Embryonic facial prominence (tissue), 1 donor: ENCODE data around the gene GAS6.
"Not testable (repeated sequence)": the region's sequence is repeated elsewhere in the genome, so short reads cannot be mapped to it uniquely, and the experiment has no call there.

ENCODE experiments used
- DNase-seq: peaks from one replicate; pipeline ENCODE4 v3.0.0-alpha.2; 2016; ENCODE audit errors: extremely low spot score

Gene GAS6

DNA sequence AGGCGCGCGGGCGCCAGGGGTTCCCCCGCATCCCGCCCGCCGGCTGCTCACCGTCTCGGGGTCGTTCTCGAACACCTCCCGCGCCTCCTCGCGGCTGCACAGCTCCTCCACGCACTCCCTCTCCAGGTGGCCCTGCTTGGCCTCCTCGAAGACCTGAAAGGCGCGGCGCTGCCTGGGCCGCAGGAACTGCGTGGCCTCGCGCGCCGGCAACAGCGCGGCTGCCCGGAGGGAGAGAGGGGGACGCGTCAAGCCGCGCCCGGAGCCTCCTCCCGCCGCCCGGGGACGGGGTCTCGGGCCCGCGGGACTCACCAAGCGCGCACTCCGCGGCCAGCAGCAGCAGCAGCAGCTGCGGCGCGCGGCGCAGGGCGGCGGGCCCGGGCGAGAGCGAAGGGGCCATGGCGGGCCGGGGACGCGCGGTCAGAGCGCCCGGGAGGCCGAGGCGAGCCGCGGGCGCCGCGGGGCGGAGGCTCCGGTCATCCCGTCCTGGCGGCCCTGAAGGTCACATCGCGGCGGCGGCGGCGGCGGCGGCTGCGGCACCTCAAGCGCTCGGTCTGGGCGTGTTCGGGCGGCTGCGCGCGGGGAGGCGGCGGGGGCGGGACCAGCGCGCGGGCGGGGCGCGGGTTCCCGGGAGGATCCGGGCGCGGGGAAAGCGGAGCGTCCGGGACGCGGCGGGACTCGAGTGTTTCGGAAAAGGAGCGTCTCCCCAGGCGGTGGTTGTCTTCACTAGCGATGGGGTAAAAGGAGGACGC, at the start of gene GAS6:
Gene GAS6 (minus strand): TSS at position 553 of the 749 bp plus-strand sequence. CDS start 156 bp downstream, at position 397.
- no peak for DNase-seq

DNA sequence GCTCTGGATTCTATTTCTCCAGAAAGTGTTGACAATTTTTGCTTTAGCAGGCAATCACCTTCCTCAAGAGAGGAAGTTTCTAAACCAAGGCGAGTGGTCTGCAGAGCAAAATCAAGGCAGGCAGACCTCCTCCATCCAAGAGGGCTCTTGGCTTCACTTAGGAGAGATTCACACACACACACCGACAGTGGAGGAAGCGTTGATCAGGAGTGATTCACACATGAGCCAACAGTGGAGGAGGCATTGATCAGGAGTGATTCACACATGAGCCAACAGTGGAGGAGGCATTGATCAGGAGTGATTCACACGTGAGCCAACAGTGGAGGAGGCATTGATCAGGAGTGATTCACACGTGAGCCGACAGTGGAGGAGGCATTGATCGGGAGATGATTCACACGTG, 49.5 kb upstream of the GAS6 start:
- not testable (repeated sequence) for DNase-seq

DNA sequence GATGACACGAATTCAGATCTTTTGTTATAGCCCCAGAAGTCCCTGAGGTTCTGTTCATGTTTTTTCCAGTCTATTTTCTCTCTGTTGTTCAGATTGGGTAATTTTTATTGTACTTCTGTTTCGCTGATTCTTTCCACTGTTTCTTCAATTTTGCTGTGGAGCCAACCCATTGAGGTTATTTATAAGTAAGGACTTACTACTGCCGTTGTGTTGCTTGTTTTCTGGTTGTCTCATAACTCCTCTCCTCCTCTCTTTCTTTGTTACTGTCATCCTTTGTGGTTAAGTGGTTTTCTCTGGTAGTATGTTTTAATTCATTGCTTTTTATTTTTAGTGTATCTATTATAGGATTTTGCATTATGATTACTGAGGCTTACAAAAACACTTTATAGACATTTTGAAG, 48.7 kb upstream of the GAS6 start:
- DNase-seq, result no peak

DNA sequence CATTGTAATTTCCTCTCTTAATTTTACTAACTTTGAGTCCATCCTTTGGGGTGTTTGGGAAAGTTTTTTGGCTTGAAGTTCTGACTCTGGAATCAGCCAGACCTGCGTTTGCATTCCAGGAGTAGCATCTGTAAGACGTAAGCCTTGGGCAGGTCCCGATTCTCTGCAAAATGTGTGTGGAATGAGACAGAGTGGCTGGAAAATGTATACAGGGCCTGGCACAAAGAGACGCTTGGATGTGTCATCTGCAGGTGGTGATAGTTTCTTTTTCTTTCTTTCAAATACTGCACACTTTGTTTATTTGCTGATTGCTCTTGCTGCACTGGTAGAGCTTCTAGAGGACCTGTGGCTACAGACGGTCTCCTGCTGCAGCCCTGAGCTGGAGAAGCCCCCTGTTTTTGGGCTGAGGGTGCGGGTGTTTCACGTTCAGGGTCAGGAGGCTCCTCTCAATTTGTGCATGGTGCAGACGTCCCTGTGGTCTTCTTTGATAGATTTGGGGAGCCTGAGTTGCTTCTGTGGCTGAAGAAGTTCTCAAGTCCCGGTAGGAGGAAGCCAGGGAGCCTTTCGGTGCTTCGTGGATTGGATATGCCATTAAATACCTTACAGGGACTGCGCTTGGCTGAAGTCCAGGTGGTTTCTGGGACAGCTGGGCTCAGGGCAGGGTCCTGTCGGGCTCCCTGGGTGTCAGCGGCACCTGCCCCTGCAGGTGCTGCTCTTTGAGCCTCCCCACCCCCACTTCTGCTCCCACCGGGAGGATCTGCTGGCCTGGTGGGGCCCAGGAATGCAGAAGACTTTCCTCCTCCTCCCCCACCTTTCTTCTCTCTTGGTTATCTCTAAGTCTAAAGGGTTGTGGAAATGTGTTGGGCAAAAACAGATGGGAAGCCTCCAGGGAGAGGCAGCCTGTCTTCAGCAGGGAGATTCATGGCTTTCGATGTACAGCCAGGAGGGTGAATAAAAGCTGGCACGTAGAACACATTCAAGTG, 44.0 kb upstream of the GAS6 start:
- no peak for DNase-seq

DNA sequence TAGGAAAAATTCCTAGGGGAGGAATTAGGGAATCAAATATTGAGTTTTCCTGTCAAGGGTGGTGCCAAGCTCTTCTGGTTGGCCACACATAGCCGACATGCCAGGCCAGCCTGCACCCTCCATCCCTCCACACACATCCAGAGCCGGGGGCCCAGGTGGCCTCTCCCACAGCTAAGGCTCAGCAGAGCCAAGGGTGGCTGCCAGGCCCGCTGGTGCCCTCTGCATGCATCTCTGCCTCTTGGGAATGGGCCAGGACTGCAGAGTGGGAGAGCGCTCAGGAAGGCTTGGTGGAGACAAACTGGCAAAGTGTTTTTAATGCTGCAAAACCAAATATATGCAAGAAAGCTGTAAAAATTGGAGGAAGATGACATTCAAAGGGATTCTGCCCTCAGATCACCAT, 42.7 kb upstream of the GAS6 start:
- no peak for DNase-seq

DNA sequence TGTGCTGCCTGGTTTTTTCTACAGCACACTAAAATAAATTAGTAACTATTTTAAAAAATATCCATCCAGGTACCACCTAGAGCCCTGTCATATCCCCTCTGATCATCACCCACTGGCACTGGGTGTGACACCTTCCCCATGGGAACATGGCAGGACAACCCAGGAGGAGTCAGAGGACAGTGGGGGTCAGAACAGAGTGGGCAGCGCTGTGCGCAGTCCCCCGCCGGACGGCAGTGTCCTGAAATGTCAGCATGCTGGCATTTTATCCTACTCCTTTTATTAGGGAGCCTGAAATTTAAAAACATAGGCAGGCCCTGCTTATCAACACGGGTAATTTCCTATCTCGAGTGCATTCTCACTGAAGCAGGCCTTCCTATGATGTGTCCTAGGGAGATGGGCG, 42.1 kb upstream of the GAS6 start:
- no peak for DNase-seq

DNA sequence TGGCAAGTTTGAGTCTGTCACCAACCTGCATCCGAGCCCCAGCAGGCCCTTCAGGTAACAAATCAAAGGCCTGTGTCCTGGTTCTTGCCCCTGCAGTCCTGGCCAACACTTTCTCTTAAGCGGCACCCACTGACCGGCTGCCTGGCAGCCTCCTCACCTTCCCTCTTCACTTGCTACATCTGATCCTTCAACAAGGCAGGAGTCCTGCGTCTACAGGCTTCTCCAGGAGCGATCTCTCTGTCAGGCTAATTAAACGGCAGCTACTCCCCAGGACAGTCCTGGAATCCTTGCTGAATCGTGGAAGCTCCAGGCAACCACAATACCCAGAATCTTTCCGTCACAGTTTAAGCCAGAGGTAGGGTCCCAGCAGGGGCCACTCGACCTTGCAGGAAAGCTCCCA, 41.1 kb upstream of the GAS6 start:
- DNase-seq, result no peak

DNA sequence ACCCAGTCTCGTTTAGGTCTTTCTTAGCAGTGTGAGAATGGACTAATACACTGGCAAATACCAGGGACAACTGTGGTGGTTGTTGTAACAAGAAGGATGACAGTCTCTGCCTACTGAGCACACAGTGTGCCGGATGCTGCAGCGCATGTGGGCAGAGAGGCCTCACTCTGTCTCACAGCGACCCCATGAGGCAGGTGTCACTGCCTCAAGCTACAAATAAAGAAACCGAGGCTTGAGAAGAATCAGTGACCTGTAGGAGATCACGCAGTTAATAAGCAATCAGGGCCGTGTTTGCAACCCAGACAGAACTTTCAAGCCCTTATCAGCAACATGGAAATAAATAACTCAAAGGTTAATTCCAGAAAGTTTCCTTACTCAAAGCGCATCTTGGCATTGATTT, 40.5 kb upstream of the GAS6 start:
- DNase-seq, result no peak

DNA sequence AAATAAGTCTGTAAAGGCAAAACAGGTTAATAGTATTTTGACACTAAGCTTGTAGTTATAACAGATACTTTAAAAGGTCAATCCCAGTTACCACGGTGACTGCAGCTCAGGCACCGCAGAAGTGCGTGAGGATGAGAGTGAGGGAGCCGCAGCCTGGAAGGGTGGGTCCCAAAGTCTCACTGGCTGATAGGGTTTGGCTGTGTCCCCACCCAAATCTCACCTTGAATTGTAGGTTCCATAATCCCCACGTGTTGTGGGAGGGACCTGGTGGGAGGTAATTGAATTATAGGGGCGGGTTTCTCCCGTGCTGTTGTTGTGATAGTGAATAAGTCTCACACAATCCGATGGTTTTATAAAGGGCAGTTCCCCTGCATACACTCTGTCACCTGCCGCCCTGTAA, 40.0 kb upstream of the GAS6 start:
- no peak for DNase-seq

DNA sequence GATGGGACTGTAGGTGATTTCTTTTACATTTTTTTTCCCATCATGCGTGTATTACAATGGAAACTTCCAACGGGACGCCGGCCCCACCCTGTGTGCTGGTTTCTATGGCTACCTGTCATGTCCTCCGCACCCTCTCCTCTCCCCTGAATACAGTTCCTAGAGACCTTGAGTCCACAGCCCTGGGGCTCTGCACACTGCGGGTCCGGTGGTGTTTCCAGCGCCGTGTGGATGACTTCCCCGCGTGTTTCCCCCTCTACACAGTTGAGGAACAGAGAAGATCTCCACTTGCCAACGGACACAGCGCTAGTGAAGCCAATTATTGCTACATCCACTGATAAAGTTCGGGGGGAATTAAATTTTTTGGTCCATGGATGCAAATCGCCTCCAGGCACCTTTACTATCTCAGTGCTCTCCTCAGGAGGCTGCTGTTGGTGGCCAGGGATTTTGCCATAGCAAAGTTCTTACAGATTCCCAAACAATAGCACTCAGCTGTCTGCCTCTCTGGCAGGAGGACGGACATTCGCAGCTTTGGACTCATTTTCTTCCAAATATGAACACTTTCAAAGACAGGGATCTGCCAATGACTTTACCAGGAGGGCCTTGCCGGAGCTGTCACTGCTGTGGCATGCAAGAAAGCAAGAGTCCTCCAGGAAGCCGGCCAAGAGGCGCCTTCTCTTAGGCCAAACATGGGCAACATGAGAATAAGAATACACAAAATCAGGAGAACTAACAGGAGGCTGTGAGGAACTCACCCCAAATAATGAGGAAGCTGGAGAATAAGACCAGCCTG, 39.3 kb upstream of the GAS6 start:
- no peak for DNase-seq

DNA sequence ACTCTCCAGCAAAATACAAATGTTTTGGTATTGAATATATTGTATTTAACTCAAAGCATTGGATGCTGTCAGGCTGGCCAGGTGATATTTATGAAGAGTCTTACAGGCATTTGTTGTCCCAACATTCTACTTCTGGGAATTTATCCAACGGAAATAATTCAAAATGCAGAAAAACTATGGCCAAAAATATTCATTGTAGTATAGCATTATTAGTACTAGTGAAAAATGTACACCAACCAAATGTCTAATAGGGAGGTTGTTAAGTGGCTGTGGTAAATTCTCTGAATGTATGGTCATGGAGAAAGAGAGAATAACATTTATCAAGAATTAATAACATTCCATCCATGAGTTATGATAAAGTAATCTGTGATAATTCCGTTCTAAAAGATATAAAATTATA, 38.6 kb upstream of the GAS6 start:
- DNase-seq, result no peak

DNA sequence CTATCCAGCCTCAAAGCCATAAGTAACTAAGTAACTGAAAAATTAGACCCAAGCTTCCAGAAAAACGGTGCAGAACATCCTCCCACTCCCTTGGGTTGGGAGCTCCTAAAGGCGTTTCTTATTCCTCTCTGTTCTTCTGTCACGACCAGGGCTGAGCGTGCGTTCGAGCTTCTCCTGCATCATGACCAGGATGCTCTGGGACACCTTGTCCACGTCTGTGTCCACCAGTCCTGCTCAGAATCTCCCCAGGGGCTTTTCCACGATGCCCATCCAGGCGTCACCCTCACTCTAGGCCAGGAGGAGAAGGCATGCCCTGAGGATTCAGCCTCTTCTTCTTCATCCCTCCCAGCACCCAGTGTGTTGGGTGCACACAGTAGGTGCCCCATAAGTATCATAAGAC, 37.8 kb upstream of the GAS6 start:
- no peak for DNase-seq

DNA sequence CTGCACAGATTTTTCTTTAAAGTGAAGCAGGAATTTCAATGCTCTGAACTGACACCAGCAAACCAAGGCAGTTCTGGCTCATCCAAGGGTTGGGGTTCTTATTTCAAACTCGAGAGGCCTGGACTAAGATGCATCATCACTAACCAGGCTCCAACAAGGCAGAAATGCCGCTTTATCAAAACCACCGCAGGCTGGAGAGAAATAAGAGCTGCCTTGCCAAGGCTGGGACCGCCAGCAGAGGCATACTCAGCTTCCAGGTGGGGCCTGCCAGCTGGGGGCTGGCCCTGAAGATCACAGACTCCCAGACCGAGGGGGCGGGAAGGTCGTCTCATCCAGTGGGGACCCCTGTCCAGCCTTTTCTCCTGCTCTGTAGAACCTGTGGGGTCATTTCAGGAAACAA, 37.4 kb upstream of the GAS6 start:
- DNase-seq, result no peak

DNA sequence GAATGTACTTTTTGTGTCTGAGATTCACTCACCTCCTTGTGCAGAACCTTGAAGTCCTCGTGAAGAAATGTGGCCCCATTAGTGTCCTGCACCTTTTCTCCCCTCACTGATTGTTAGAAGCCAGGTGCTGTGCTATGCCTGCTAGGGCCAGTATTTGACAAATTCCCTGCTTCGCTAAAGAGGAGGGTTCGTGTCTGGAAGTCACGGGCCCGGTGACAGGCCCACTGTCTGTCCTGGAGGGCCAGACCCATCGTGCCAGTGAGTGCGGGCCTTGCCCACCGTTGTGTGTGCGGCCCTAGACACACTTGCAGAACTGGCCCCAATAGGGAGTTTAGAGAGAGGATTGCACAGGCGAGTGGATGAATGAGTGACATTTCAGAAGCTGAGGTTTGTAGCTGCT, 36.8 kb upstream of the GAS6 start:
- DNase-seq, result no peak

DNA sequence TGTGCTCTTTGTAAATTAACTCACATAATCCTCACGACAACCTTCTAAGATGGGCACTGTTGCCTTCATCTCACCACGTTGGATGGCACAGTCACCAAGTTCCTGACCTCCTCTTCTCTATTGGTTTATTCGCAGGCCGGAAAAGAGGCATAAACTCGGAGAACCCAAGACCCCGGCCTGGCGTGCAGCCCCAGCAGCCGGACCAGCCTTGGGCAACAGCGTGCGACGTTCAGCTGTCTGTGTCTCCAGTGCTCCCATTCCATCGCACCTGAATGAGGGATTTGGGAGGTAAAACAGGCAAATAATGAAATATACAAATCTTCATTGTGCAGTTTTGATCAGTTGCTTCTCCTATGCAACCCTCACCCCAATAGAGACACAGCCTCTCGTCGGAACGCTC, 34.5 kb upstream of the GAS6 start:
- DNase-seq, result no peak

DNA sequence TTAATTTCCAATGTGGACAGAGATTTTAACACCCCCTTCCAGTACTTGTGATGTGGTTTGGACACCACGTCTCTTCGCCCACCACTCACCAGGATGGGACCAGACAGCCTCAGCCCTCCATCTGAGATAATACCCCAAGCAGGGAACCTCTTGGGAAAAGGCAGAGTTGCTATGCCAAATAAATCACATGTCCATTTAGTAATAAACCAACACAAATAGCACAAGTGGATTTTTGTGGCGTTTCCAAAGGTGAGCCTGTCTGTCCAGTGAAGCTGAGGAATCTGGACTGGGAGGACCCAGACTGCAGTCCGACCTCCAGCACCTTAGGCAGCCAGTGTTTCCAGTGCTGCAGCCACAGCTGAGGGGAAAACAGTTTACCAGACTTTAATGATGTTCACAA, 34.1 kb upstream of the GAS6 start:
- no peak for DNase-seq

DNA sequence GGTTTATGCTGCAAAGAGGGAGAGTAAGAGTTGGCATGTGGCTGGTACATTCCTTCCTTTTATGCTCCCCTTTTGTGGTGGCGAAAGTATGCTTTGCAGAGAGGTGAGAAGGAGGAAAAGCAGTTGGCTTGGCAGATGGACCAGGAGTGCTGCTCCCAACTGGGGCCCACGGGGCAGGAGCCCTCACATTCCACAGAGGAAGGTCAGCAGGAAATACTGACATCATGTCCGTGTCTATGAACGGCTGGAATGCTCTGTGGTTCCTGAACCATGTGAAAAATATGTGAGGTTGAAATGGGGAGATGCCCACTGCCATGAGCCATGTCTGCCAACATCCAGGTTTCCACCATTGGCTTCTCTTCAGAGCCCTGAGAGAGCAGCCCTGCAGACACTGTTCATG, 33.3 kb upstream of the GAS6 start:
- no peak for DNase-seq

DNA sequence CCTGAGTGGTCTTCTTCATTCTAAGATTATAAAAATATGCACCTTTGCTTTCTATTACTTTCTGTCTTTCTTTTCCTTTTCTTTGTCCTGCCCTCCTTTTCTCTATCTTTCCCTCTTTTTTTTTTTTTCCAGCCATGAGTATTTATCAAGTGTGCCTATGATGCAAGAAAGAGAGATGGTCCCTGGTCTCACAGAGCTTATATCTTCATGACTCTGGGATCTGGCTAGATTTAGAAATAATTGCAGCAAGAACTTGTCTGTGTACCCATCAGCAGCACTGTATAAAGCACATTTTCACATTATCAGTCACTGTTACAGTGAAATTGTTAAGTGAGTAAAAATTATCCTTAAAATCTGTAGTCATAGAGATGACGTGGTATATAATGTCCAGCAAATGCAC, 31.6 kb upstream of the GAS6 start:
- DNase-seq, result no peak

DNA sequence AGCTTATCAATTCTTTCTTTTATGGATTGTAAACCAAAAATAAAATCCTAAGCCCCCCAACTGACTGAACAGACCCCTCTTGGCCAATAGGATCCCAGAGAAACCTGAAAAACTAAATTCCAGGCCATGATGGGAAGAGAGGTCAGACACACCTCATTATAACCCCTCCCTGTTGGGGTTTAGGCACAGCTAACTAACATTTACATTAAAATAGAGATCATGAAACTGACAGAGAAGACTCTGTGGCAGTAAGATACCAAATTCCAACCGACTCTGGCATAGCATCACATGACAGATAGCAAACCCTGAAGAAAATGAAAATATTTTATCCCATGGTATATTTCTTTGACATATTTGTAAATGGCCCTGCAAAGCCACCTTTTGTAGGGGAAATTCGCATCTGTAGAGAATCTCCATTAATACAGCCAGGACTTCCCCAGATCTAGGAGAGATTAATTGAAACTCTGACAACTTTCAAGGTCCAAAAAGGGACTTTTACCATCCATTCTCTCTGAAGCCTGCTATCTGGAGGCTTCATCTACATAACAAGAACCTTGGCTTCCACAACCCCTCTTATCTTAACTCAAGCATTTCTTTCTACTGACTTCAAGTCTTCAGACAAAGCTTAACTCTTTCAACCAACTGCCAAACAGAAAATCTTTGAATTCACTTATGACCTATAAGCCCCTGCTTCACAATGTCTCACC, 27.1 kb upstream of the GAS6 start:
- no peak for DNase-seq

DNA sequence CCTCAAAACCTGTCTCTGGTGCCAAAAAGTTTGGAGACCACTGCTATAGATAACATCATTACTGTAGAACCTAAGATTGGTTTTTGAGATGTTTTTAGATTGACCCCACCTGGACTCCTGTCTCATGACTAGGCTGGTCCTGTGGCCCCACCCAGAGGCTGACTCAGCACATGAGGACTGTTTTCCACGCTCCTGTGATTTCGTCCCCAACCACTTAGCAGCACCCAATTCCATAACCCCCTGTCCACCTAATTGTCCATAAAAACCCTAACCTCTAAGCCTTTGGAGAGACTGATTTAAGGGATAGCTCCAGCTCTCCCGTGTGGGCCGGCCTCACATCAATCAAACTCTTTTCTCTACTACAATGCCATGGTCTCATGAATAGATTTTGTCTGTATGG, 25.6 kb upstream of the GAS6 start:
- DNase-seq, result no peak

DNA sequence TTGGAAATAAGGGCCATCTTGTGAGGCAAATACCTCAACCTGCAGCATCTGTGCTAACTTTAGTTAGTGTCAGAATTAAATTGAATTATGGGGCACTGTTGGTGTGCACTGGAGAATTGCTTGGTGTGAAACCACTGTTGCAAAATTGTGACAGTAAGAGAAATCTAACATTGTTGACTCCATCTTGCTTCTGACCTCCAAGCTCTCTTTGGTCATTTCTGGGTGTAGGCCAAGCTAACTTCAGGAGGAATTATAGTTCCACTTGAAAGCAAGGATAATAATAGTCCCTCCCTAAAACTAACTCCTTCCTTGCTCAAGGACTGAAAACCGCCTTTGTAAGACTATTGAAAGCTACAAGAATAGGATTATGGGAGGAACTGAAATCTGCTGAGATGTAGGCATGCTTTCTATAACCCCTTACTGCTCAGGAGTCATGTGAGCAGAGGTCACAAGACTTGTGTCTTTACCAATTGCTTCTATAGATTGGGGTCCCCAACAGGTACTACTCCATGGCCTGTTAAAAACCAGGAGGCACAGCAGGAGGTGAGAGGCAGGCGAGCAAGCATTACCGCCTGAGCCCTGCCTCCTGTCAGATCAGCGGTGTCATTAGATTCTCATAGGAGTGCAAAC, 24.9 kb upstream of the GAS6 start:
- no peak for DNase-seq
